HFFc6 (cell line): ENCODE measurements around the gene SPHK2. TPM values are rescaled to one million over a fixed set of nuclear protein-coding genes. Genes with fewer than 3 reads are reported as not detected.

Source experiments
- DNase-seq: peaks from one replicate; pipeline ENCODE4 v3.0.0-alpha.2; 2018
- H3K27ac Mint-ChIP-seq: 2 replicates; pipeline ENCODE4 v1.8.0; 2020; ENCODE audit warnings: mild to moderate bottlenecking, mixed read lengths
- H3K27me3 Mint-ChIP-seq: 2 replicates; pipeline ENCODE4 v1.8.0; 2021; ENCODE audit warnings: mild to moderate bottlenecking, moderate library complexity, mixed read lengths; ENCODE audit not compliant: insufficient read depth
- H3K36me3 Mint-ChIP-seq: 2 replicates; pipeline ENCODE4 v1.8.0; 2021; ENCODE audit warnings: low read depth, mixed read lengths
- H3K4me1 Mint-ChIP-seq: 2 replicates; pipeline ENCODE4 v1.8.0; 2020; ENCODE audit warnings: low read depth, mixed read lengths
- H3K4me3 Mint-ChIP-seq: 2 replicates; pipeline ENCODE4 v1.8.0; 2020; ENCODE audit warnings: mild to moderate bottlenecking, moderate library complexity, mixed read lengths
- H3K9me3 Mint-ChIP-seq: 2 replicates; pipeline ENCODE4 v1.8.0; 2020; ENCODE audit warnings: mild to moderate bottlenecking, mixed read lengths
- total RNA-seq, 6 experiments: library from RNA; stranded (reverse); fragmentation: NEBNext Ultra II Directional; extraction: Animal tissue kit (Norgen Biotek cat#: 25700); gene quantifications; 2 replicates in 1 of 6; 3 replicates in 5 of 6; pipeline ENCODE4 v1.2.3, GENCODE V29; 2021
- TF ChIP-seq, protein P1 (sequence below): fragments of 200-600 bp; sonication (generic); IDR thresholded peaks from 2 replicates; pipeline ENCODE4 v1.5.0; 2021; ENCODE audit warnings: antibody characterized with exemption, mild to moderate bottlenecking

The SPHK2 gene
- total RNA-seq, 6 experiments from 2014 or later = 20.1 to 34.0 (median 23.4) TPM

- H3K4me1 Mint-ChIP-seq = no peaks in the 10 kb centered on the region
Observed at GRCh38 chr19:48595171-48595570, 24.1 kb upstream of the SPHK2 start.

GRCh38 chr19:48595833-48596232, 23.5 kb upstream of the SPHK2 start:
- DNase-seq = no peak
- Mint-ChIP-seq H3K4me3 (no peak overlapping the region), H3K9me3 (no peaks in the 10 kb centered on the region), H3K4me1 (no peaks in the 10 kb centered on the region), H3K27ac (no peak overlapping the region), H3K36me3 (no peaks in the 10 kb centered on the region), H3K27me3 (peaks cover 2% of the 10 kb centered on the region)
- TF ChIP-seq, protein P1, sequence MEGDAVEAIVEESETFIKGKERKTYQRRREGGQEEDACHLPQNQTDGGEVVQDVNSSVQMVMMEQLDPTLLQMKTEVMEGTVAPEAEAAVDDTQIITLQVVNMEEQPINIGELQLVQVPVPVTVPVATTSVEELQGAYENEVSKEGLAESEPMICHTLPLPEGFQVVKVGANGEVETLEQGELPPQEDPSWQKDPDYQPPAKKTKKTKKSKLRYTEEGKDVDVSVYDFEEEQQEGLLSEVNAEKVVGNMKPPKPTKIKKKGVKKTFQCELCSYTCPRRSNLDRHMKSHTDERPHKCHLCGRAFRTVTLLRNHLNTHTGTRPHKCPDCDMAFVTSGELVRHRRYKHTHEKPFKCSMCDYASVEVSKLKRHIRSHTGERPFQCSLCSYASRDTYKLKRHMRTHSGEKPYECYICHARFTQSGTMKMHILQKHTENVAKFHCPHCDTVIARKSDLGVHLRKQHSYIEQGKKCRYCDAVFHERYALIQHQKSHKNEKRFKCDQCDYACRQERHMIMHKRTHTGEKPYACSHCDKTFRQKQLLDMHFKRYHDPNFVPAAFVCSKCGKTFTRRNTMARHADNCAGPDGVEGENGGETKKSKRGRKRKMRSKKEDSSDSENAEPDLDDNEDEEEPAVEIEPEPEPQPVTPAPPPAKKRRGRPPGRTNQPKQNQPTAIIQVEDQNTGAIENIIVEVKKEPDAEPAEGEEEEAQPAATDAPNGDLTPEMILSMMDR = no peak

More at GRCh38 chr19:48595171-48595570, 24.1 kb upstream of the SPHK2 start:
- H3K36me3 Mint-ChIP-seq = no peaks in the 10 kb centered on the region
- no peaks in the 10 kb centered on the region for H3K9me3 Mint-ChIP-seq
- peaks cover 2% of the 10 kb centered on the region for H3K27me3 Mint-ChIP-seq
- H3K4me3 Mint-ChIP-seq = no peak overlapping the region
- TF ChIP-seq, protein P1 = no peak
- DNase-seq = no peak
- H3K27ac Mint-ChIP-seq = no peak overlapping the region

GRCh38 chr19:48596237-48596636, 23.1 kb upstream of the SPHK2 start:
- no peaks in the 10 kb centered on the region for H3K4me1 Mint-ChIP-seq
- H3K27ac Mint-ChIP-seq = no peak overlapping the region
- DNase-seq = no peak
- H3K4me3 Mint-ChIP-seq = no peak overlapping the region
- no peaks in the 10 kb centered on the region for H3K9me3 Mint-ChIP-seq
- peaks cover 2% of the 10 kb centered on the region for H3K27me3 Mint-ChIP-seq
- TF ChIP-seq, protein P1 = no peak
- no peaks in the 10 kb centered on the region for H3K36me3 Mint-ChIP-seq

GRCh38 chr19:48596679-48597465, 22.4 kb upstream of the SPHK2 start:
- TF ChIP-seq, protein P1 = no peak
- Mint-ChIP-seq H3K4me1 (no peaks in the 10 kb centered on the region), H3K4me3 (no peak overlapping the region), H3K9me3 (no peaks in the 10 kb centered on the region), H3K27me3 (peaks cover 2% of the 10 kb centered on the region), H3K27ac (no peak overlapping the region), H3K36me3 (no peaks in the 10 kb centered on the region)
- no peak for DNase-seq

GRCh38 chr19:48598996-48599700, 20.2 kb upstream of the SPHK2 start:
- TF ChIP-seq, protein P1 = no peak
- no peaks in the 10 kb centered on the region for H3K4me1 Mint-ChIP-seq
- no peak for DNase-seq
- no peak overlapping the region for H3K27ac Mint-ChIP-seq
- no peaks in the 10 kb centered on the region for H3K9me3 Mint-ChIP-seq
- H3K4me3 Mint-ChIP-seq = no peak overlapping the region
- no peaks in the 10 kb centered on the region for H3K36me3 Mint-ChIP-seq
- H3K27me3 Mint-ChIP-seq = peaks cover 2% of the 10 kb centered on the region
